SU-DHL-6 (cell line): ENCODE measurements around the gene MAP3K2.

Experiments
- H2AFZ ChIP-seq: fragments of 200-600 bp; sonication (generic); 2 replicates; pipeline ENCODE4 v1.6.1; 2014; ENCODE audit warnings: low read depth, mild to moderate bottlenecking, moderate library complexity, mixed read lengths, antibody characterized with exemption, low read length; ENCODE audit not compliant: severe bottlenecking
- H3F3A ChIP-seq: fragments of 200-600 bp; shearing (Covaris generic); 2 replicates; pipeline ENCODE4 v1.6.0; 2016; ENCODE audit warnings: antibody characterized with exemption, mild to moderate bottlenecking; ENCODE audit not compliant: insufficient read depth
- H3K27ac ChIP-seq: fragments of 200-600 bp; sonication (generic); 2 replicates; pipeline ENCODE4 v1.5.1; 2016; ENCODE audit warnings: low read depth, mild to moderate bottlenecking, low read length, moderate library complexity, mixed read lengths
- H3K27me3 ChIP-seq: fragments of 200-600 bp; sonication (generic), shearing (Covaris generic); 2 replicates; pipeline ENCODE4 v1.6.0; 2014; ENCODE audit warnings: mild to moderate bottlenecking, low read length
- H3K36me3 ChIP-seq: fragments of 200-600 bp; sonication (generic); 2 replicates; pipeline ENCODE4 v1.6.1; 2014; ENCODE audit warnings: mild to moderate bottlenecking, low read length, mixed read lengths
- H3K4me2 ChIP-seq: fragments of 300-600, 200-600 bp; shearing (Covaris generic), sonication (generic); 2 replicates; pipeline ENCODE4 v1.6.0; 2014; ENCODE audit warnings: low read length, low read depth, mild to moderate bottlenecking; ENCODE audit not compliant: poor library complexity, severe bottlenecking
- H3K4me3 ChIP-seq: fragments of 200-600 bp; sonication (generic); 2 replicates; pipeline ENCODE4 v1.5.1; 2014; ENCODE audit warnings: antibody characterized with exemption, low read length, mild to moderate bottlenecking, mixed read lengths; ENCODE audit not compliant: insufficient read depth, poor library complexity, severe bottlenecking
- H3K79me2 ChIP-seq: fragments of 200-600 bp; sonication (generic); 2 replicates; pipeline ENCODE4 v1.6.1; 2014; ENCODE audit warnings: mild to moderate bottlenecking, low read length, moderate library complexity; ENCODE audit not compliant: insufficient read depth
- H3K9ac ChIP-seq: fragments of 200-600 bp; sonication (generic); 2 replicates; pipeline ENCODE4 v1.7.0; 2014; ENCODE audit warnings: mild to moderate bottlenecking, low read length
- H3K9me2 ChIP-seq: fragments of 200-600 bp; sonication (generic); replicated peaks from 2 replicates; pipeline ENCODE4 v1.6.1; 2014; ENCODE audit warnings: low read length; ENCODE audit not compliant: insufficient read depth
- H3K9me3 ChIP-seq: fragments of 200-600 bp; sonication (generic); 2 replicates; pipeline ENCODE4 v1.6.1; 2014; ENCODE audit warnings: low read length, mixed read lengths; ENCODE audit not compliant: insufficient read depth
- H4K20me1 ChIP-seq: fragments of 200-600 bp; sonication (generic); 2 replicates; pipeline ENCODE4 v1.6.1; 2014; ENCODE audit warnings: low read depth, mild to moderate bottlenecking, antibody characterized with exemption, low read length, moderate library complexity, mixed read lengths
- EZH2phosphoT487 ChIP-seq: fragments of 200-600 bp; sonication (generic), shearing (Covaris generic); conservative IDR thresholded peaks from 2 replicates; pipeline ENCODE4 v1.6.1; 2018; ENCODE audit warnings: mild to moderate bottlenecking, antibody characterized with exemption, low read length, moderate library complexity, mixed read lengths
- TF ChIP-seq, protein P1 (sequence below): fragments of 200-600 bp; sonication (generic); IDR thresholded peaks from one replicate; pipeline ENCODE4 v1.5.1; 2017; ENCODE audit warnings: antibody characterized with exemption, mild to moderate bottlenecking, low read length, moderate library complexity; ENCODE audit not compliant: insufficient read depth, poor library complexity, severe bottlenecking

MAP3K2 gene

DNA sequence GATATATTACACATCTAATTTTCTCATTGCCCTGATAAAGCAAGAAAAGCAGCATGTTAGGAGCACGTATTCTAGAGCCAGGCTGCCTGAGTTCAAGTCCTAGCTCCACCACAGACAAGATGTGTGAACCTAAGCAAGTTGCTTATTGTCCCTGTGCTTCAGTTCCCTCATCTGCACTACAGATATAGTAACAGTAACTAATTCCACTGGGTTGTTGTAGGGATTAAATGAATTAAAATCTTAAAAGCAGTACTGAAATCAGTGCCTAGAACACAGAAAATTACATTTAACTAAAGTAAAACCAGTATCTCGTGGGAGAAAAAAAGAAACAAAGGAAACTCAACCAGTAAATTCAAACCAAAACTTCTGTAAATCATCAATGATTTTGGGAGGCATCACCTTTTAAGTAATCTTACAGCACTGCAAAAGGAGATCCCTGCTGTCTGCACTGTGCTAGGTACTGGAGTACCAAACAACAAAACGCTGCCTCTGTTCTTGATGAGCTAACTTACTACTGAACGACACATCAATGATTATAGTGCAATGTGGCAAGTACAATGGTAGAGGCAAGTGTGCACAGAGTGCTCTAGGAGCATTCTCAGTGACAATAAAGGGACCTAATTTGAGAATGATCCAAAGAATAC lies 7.9 kb downstream of the MAP3K2 start:
- Histone ChIP-seq H3K79me2 (peaks cover 91% of the 10 kb centered on the region), H3K4me2 (no peak overlapping the region), H3K9me3 (peaks cover 6% of the 10 kb centered on the region; the same call in 1 of the 2 replicates), H3F3A (no peaks in the 10 kb centered on the region), H3K9me2 (no peaks in the 10 kb centered on the region), H3K27me3 (no peaks in the 10 kb centered on the region), H3K36me3 (peaks cover 11% of the 10 kb centered on the region), H3K27ac (no peak overlapping the region), H3K9ac (no peak overlapping the region), H4K20me1 (no peaks in the 10 kb centered on the region; the same call in 1 of the 2 replicates), H2AFZ (no peak overlapping the region), H3K4me3 (no peak overlapping the region)
- TF ChIP-seq, protein P1, sequence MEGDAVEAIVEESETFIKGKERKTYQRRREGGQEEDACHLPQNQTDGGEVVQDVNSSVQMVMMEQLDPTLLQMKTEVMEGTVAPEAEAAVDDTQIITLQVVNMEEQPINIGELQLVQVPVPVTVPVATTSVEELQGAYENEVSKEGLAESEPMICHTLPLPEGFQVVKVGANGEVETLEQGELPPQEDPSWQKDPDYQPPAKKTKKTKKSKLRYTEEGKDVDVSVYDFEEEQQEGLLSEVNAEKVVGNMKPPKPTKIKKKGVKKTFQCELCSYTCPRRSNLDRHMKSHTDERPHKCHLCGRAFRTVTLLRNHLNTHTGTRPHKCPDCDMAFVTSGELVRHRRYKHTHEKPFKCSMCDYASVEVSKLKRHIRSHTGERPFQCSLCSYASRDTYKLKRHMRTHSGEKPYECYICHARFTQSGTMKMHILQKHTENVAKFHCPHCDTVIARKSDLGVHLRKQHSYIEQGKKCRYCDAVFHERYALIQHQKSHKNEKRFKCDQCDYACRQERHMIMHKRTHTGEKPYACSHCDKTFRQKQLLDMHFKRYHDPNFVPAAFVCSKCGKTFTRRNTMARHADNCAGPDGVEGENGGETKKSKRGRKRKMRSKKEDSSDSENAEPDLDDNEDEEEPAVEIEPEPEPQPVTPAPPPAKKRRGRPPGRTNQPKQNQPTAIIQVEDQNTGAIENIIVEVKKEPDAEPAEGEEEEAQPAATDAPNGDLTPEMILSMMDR, result no peak
- no peak for TF ChIP-seq EZH2phosphoT487

DNA sequence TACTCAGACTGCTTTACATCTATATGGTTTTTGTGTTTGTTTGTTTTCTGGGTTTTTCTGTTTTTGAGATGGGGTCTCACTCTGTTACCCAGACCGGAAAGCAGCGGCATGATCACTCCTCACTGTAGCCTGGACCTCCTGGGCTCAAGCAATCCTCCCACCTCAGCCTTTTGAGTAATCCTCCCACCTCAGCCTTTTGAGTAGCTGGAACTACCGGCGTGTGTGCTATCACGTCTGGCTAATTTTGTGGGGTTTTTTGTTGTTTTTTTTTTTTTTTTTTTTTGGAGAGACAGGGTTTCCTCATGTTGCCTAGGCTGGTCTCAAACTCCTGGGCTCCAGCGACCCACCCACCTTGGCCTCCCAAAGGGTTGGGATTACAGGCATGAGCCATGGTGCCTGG lies 9.1 kb downstream of the MAP3K2 start:
- no peak for TF ChIP-seq EZH2phosphoT487
- TF ChIP-seq, protein P1, result no peak
- Histone ChIP-seq H3K79me2 (peaks cover 94% of the 10 kb centered on the region), H2AFZ (no peak overlapping the region), H3F3A (no peaks in the 10 kb centered on the region), H3K27ac (no peak overlapping the region), H3K9me2 (no peaks in the 10 kb centered on the region), H3K36me3 (peaks cover 11% of the 10 kb centered on the region), H3K4me2 (no peak overlapping the region), H3K9me3 (peaks cover 6% of the 10 kb centered on the region; the same call in 1 of the 2 replicates), H3K27me3 (no peaks in the 10 kb centered on the region), H4K20me1 (no peaks in the 10 kb centered on the region; the same call in 1 of the 2 replicates), H3K4me3 (no peak overlapping the region), H3K9ac (no peak overlapping the region)

DNA sequence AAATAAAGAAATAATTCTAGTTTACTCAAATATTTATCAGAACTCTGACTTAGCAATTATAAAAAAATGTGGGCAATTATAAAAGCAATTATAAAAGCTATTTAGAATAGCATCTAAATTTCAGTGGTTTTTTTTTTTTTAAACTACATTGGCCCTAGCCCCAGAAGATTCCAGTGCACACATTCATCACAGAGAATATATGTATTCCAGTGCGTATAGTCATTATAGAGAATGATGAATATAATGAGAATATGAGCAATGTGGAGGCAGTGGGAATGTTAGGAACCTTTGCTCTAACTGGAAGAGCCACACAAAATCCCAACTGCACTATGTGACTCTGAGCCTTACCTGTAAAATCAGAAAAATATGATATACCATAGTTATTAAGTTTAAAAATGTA lies 10.5 kb downstream of the MAP3K2 start:
- Histone ChIP-seq H2AFZ (no peak overlapping the region), H4K20me1 (no peaks in the 10 kb centered on the region; the same call in 1 of the 2 replicates), H3K4me3 (no peak overlapping the region), H3K9me2 (no peaks in the 10 kb centered on the region), H3K9ac (no peak overlapping the region), H3K79me2 (peaks cover 94% of the 10 kb centered on the region), H3K4me2 (no peak overlapping the region), H3K27ac (no peak overlapping the region), H3K9me3 (peaks cover 6% of the 10 kb centered on the region; the same call in 1 of the 2 replicates), H3K27me3 (no peaks in the 10 kb centered on the region), H3K36me3 (peaks cover 11% of the 10 kb centered on the region), H3F3A (no peaks in the 10 kb centered on the region)
- TF ChIP-seq EZH2phosphoT487, result no peak
- TF ChIP-seq, protein P1, result no peak
